ENCODE data around the gene LHFPL2.
A peak's percentile ranks its signal among the peaks of the same experiment; 100 is the strongest.

Gene LHFPL2

GRCh38 chr5:78514427-78515330 lies 133.9 kb downstream of the LHFPL2 start:
- DNase-seq: no peak

GRCh38 chr5:78513441-78513840 lies 135.1 kb downstream of the LHFPL2 start:
- no peak for DNase-seq

- DNase-seq: no peak
Observed at GRCh38 chr5:78512435-78512834, 136.1 kb downstream of the LHFPL2 start.

GRCh38 chr5:78511121-78511906 lies 137.3 kb downstream of the LHFPL2 start:
- peak; percentile 41 for DNase-seq

GRCh38 chr5:78509884-78510769 lies 138.4 kb downstream of the LHFPL2 start:
- DNase-seq: no peak

- DNase-seq: no peak
Observed at GRCh38 chr5:78509145-78509865, 139.3 kb downstream of the LHFPL2 start.

GRCh38 chr5:78508186-78508765 lies 140.3 kb downstream of the LHFPL2 start:
- DNase-seq: no peak

- no peak for DNase-seq
Observed at GRCh38 chr5:78507531-78507930, 141.0 kb downstream of the LHFPL2 start.

- DNase-seq: no peak
Observed at GRCh38 chr5:78506261-78507024, 142.1 kb downstream of the LHFPL2 start.

- DNase-seq: no peak
Observed at GRCh38 chr5:78505860-78506259, 142.7 kb downstream of the LHFPL2 start.

GRCh38 chr5:78504704-78505677 lies 143.6 kb downstream of the LHFPL2 start:
- peak; percentile 91 for DNase-seq

- DNase-seq: no peak
Observed at GRCh38 chr5:78503958-78504653, 144.5 kb downstream of the LHFPL2 start.

GRCh38 chr5:78501411-78502352 lies 146.9 kb downstream of the LHFPL2 start:
- DNase-seq: no peak

GRCh38 chr5:78500871-78501270 lies 147.7 kb downstream of the LHFPL2 start:
- DNase-seq: no peak

- DNase-seq: no peak
Observed at GRCh38 chr5:78500028-78500427, 148.5 kb downstream of the LHFPL2 start.

GRCh38 chr5:78499485-78499884 lies 149.1 kb downstream of the LHFPL2 start:
- no peak for DNase-seq

- DNase-seq: peak; percentile 72
Observed at GRCh38 chr5:78497573-78498533, 150.7 kb downstream of the LHFPL2 start.
